Measurements from ENCODE around the gene SLC2A11. TPM values are rescaled to one million over a fixed set of nuclear protein-coding genes. Genes with fewer than 3 reads are reported as not detected.
"Not testable (repeated sequence)": the region's sequence is repeated elsewhere in the genome, so short reads cannot be mapped to it uniquely, and the experiment has no call there.

SLC2A11 gene
- total RNA-seq, 4 donors from 2014 or later, result 17.5 to 30.0 (median 24.3) TPM

GRCh38 chr22:23912293-23912903, 54.7 kb downstream of the SLC2A11 start:
- intact Hi-C loops (cut with DNase I), result no loop called here
- no peaks in the 10 kb centered on the region for H3K27me3 ChIP-seq
- H3K9me3 ChIP-seq, result no peaks in the 10 kb centered on the region
- no peak for DNase-seq
- no peak overlapping the region for H3K4me3 ChIP-seq (replicated peaks in 1 of 3)
- H3K4me1 ChIP-seq, result peaks cover 0 to 19% of the 10 kb centered on the region in 2 donors
- H3K36me3 ChIP-seq, result no peaks in the 10 kb centered on the region
- TF ChIP-seq CTCF (IDR thresholded peaks at IDR 0.05) (no peak), POLR2A (IDR thresholded peaks at IDR 0.05) (no peak)
- WGBS, 2 donors, result 83 to 84% methylated on average over 9 of the region's 9 CpGs
- no peak overlapping the region for H3K27ac ChIP-seq

- no peaks in the 10 kb centered on the region for H3K27me3 ChIP-seq
- peak overlapping the region; percentile 38 to 79 (median 74) for H3K27ac ChIP-seq
- H3K4me1 ChIP-seq, result peaks cover 0 to 19% of the 10 kb centered on the region in 2 donors
- DNase-seq, result no peak
- H3K9me3 ChIP-seq, result no peaks in the 10 kb centered on the region
- intact Hi-C loops (cut with DNase I), result no loop called here
- no peaks in the 10 kb centered on the region for H3K36me3 ChIP-seq
- H3K4me3 ChIP-seq (replicated peaks in 1 of 3), result peak overlapping the region; percentile 20 to 53 (median 48)
- no peak for TF ChIP-seq POLR2A (IDR thresholded peaks at IDR 0.05)
- no peak for TF ChIP-seq CTCF (IDR thresholded peaks at IDR 0.05)
- WGBS, 2 donors, result 0 to 4% methylated on average over 1 of the region's 1 CpG
Observed at GRCh38 chr22:23913306-23913660, 55.6 kb downstream of the SLC2A11 start.

- TF ChIP-seq CTCF (IDR thresholded peaks at IDR 0.05) (no peak), POLR2A (IDR thresholded peaks at IDR 0.05) (peak; percentile 25 to 90)
- H3K27ac ChIP-seq, result peak overlapping the region; percentile 38 to 79 (median 74)
- peak; percentile 100 for DNase-seq
- intact Hi-C loops (cut with DNase I), result no loop called here
- no peaks in the 10 kb centered on the region for H3K36me3 ChIP-seq
- peak overlapping the region; percentile 20 to 53 (median 48) for H3K4me3 ChIP-seq (replicated peaks in 1 of 3)
- no peaks in the 10 kb centered on the region for H3K9me3 ChIP-seq
- H3K4me1 ChIP-seq, result peaks cover 0 to 19% of the 10 kb centered on the region in 2 donors
- H3K27me3 ChIP-seq, result no peaks in the 10 kb centered on the region
- 0% methylated on average over 29 to 37 of the region's 44 CpGs for WGBS, 2 donors
Observed at GRCh38 chr22:23913661-23914353, 56.1 kb downstream of the SLC2A11 start.

GRCh38 chr22:23915290-23915689, 57.6 kb downstream of the SLC2A11 start:
- Histone ChIP-seq H3K27me3 (no peaks in the 10 kb centered on the region), H3K27ac (no peak overlapping the region), H3K4me1 (peaks cover 0 to 9% of the 10 kb centered on the region in 2 donors), H3K4me3 (replicated peaks in 1 of 3) (no peak overlapping the region), H3K9me3 (no peaks in the 10 kb centered on the region), H3K36me3 (no peaks in the 10 kb centered on the region)
- DNase-seq, result no peak
- TF ChIP-seq POLR2A (IDR thresholded peaks at IDR 0.05) (no peak), CTCF (IDR thresholded peaks at IDR 0.05) (no peak)
- 83 to 85% methylated on average over 3 of the region's 3 CpGs for WGBS, 2 donors
- intact Hi-C loops (cut with DNase I), result no loop called here

GRCh38 chr22:23920267-23920611, 62.6 kb downstream of the SLC2A11 start:
- DNase-seq; H3K27ac ChIP-seq; H3K4me1 ChIP-seq; H3K4me3 ChIP-seq (replicated peaks in 1 of 3); H3K27me3 ChIP-seq; intact Hi-C loops (cut with DNase I); H3K36me3 ChIP-seq; H3K9me3 ChIP-seq: not testable (repeated sequence)
- 92 to 100% methylated on average over 1 of the region's 1 CpG for WGBS, 2 donors

GRCh38 chr22:23921586-23922201, 64.0 kb downstream of the SLC2A11 start:
- H3K4me1 ChIP-seq; H3K4me3 ChIP-seq (replicated peaks in 1 of 3); H3K36me3 ChIP-seq; H3K9me3 ChIP-seq; DNase-seq; intact Hi-C loops (cut with DNase I); H3K27me3 ChIP-seq; H3K27ac ChIP-seq: not testable (repeated sequence)
- WGBS, 2 donors, result 91 to 92% methylated on average over 13 of the region's 13 CpGs

Data from thyroid gland (tissue), 4 donors.